CD4-positive, alpha-beta T cell (primary cell): Measurements from ENCODE around the gene EXOC6. TPM values are rescaled to one million over a fixed set of nuclear protein-coding genes. Genes with fewer than 3 reads are reported as not detected.

ENCODE experiments used
- ATAC-seq: fragments of 200-7000 bp; cut with Tn5 transposase; one replicate; pipeline ENCODE4 v1.10.0; 2022; ENCODE audit warnings: mild to moderate bottlenecking; ENCODE audit not compliant: poor library complexity
- CTCF ChIA-PET: fragments of 350-600 bp; sonication (Branson Sonifier 250); formaldehyde crosslinking; loops from one replicate; lab custom pipeline; 2021; ENCODE audit warnings: antibody characterized with exemption, inconsistent platforms; lab: Charles Lee
- POLR2A ChIA-PET: fragments of 350-600 bp; sonication (Branson Sonifier 250); formaldehyde crosslinking; loops from one replicate; lab custom pipeline; 2021; ENCODE audit warnings: antibody characterized with exemption, inconsistent platforms; lab: Charles Lee
- DNase-seq, 14 experiments: peaks; one replicate each; pipeline ENCODE4 v3.0.0-alpha.2; 2013 to 2020; ENCODE audit warnings: mixed read lengths in 2 of 14
- H3K27ac ChIP-seq, 2 donors: one replicate each; pipeline versions ENCODE4 v1.5.1 to v1.7.0; 2013; ENCODE audit warnings: low read length in 2 of 2, low read depth in 1 of 2, mild to moderate bottlenecking in 1 of 2
- H3K27me3 ChIP-seq, 2 experiments: 1 replicate in 1 of 2; 2 replicates in 1 of 2; pipeline versions ENCODE4 v1.6.1 to v1.7.0; 2013; ENCODE audit warnings: low read length in 2 of 2, control low read depth in 1 of 2, mild to moderate bottlenecking in 1 of 2, moderate library complexity in 1 of 2; ENCODE audit not compliant: insufficient read depth in 2 of 2, control insufficient read depth in 1 of 2
- H3K36me3 ChIP-seq: one replicate; pipeline ENCODE4 v1.6.1; 2013; ENCODE audit warnings: low read length, control low read depth; ENCODE audit not compliant: insufficient read depth
- H3K4me1 ChIP-seq: one replicate; pipeline ENCODE4 v1.6.1; 2013; ENCODE audit warnings: low read length, control low read depth; ENCODE audit not compliant: insufficient read depth
- H3K4me3 ChIP-seq: one replicate; pipeline ENCODE4 v1.5.1; 2013; ENCODE audit warnings: mild to moderate bottlenecking, low read length, moderate library complexity
- H3K9me3 ChIP-seq, 2 experiments: 1 replicate in 1 of 2; 2 replicates in 1 of 2; pipeline versions ENCODE4 v1.6.1 to v1.7.0; 2013; ENCODE audit warnings: low read length in 2 of 2, mild to moderate bottlenecking in 2 of 2, control low read depth in 1 of 2, moderate library complexity in 1 of 2; ENCODE audit not compliant: control insufficient read depth in 1 of 2, insufficient read depth in 1 of 2
- H3K27ac Mint-ChIP-seq: one replicate; pipeline ENCODE4 v1.8.0; 2020; ENCODE audit warnings: mixed read lengths
- H3K27me3 Mint-ChIP-seq: one replicate; pipeline ENCODE4 v1.8.0; 2021; ENCODE audit warnings: mixed read lengths
- H3K36me3 Mint-ChIP-seq: one replicate; pipeline ENCODE4 v1.8.0; 2021; ENCODE audit warnings: low read depth, mixed read lengths
- H3K4me1 Mint-ChIP-seq: one replicate; pipeline ENCODE4 v1.8.0; 2021; ENCODE audit warnings: low read depth, mixed read lengths
- H3K4me3 Mint-ChIP-seq: one replicate; pipeline ENCODE4 v1.8.0; 2020; ENCODE audit warnings: mild to moderate bottlenecking, mixed read lengths
- H3K9me3 Mint-ChIP-seq: one replicate; pipeline ENCODE4 v1.8.0; 2020; ENCODE audit warnings: mixed read lengths
- CTCF ChIP-seq: fragments of 200-600 bp; IDR thresholded peaks from one replicate; pipeline ENCODE4 v1.8.0; 2022; ENCODE audit warnings: antibody characterized with exemption, mild to moderate bottlenecking
- intact Hi-C, 2 experiments: fragments of 100-400 bp; cut with DNase I in 1 of 2; cut with micrococcal nuclease in 1 of 2; formaldehyde crosslinking; loops; one replicate each; pipeline versions ENCODE4 v1.15.1 to v1.9.0; 2023 to 2025; cut with DNase I, micrococcal nuclease
- total RNA-seq, 174 experiments: library from RNA in 2 of 174; stranded (reverse) in 2 of 174; gene quantifications; one replicate each; pipeline ENCODE4 v1.2.3 and lab custom pipeline; 2021 to 2026

The EXOC6 gene
- total RNA-seq, 2 experiments from 2014 or later = 6.6 to 7.4 TPM

DNA sequence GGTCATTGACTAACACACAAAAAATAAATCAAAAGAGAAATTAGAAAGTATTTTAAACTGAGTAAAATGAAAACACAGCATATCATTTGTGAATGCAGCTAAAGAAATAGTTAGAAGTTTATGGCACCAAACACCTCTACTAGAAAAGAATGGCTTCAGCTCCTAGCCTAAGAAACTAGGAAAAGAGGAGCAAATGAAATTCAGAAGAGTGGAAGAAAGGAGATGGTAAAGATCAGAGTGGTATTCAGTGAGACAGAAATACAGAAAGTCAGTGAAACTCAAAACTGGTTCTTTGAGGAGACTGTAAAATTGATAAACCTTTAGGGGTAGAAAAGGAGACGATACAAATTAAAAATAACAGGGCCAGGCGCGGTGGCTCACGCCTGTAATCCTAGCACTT, 2.7 kb downstream of the EXOC6 start:
- no peaks in the 10 kb centered on the region for H3K9me3 Mint-ChIP-seq
- H3K36me3 ChIP-seq = no peaks in the 10 kb centered on the region
- POLR2A ChIA-PET = no interaction called here

GRCh38 chr10:92855560-92855959, 7.2 kb downstream of the EXOC6 start:
- H3K27me3 ChIP-seq = no peaks in the 10 kb centered on the region
- Mint-ChIP-seq H3K4me1 (peaks cover 29% of the 10 kb centered on the region), H3K36me3 (peaks cover 23% of the 10 kb centered on the region), H3K4me3 (no peak overlapping the region), H3K9me3 (peaks cover 10% of the 10 kb centered on the region), H3K27me3 (no peaks in the 10 kb centered on the region), H3K27ac (no peak overlapping the region)
- no peaks in the 10 kb centered on the region for H3K4me1 ChIP-seq
- ATAC-seq (no peak), DNase-seq (no peak)
- intact Hi-C loops = no loop called here
- H3K9me3 ChIP-seq = peaks cover 11 to 20% of the 10 kb centered on the region in 2 experiments
- H3K4me3 ChIP-seq = no peak overlapping the region
- no peaks in the 10 kb centered on the region for H3K36me3 ChIP-seq
- TF ChIP-seq CTCF = no peak
- POLR2A ChIA-PET = no interaction called here
- H3K27ac ChIP-seq = no peak overlapping the region
- CTCF ChIA-PET = no interaction called here

More for the DNA sequence above, 2.7 kb downstream of the EXOC6 start:
- no peaks in the 10 kb centered on the region for H3K36me3 Mint-ChIP-seq
- no peak for TF ChIP-seq CTCF
- H3K4me1 Mint-ChIP-seq = peaks cover 47% of the 10 kb centered on the region
- H3K4me3 ChIP-seq = no peak overlapping the region
- no peak overlapping the region for H3K27ac ChIP-seq
- no peaks in the 10 kb centered on the region for H3K9me3 ChIP-seq
- H3K27me3 Mint-ChIP-seq = no peaks in the 10 kb centered on the region
- H3K27ac Mint-ChIP-seq = no peak overlapping the region
- no peak overlapping the region for H3K4me3 Mint-ChIP-seq
- intact Hi-C loops = no loop called here
- CTCF ChIA-PET = interaction anchor here (2.6 kb wide), 1 partner anchor 8 kb away, joined by 10 read pairs; no protein-coding TSS in a partner anchor
- peaks cover 12% of the 10 kb centered on the region for H3K4me1 ChIP-seq
- ATAC-seq (no peak), DNase-seq (no peak)
- H3K27me3 ChIP-seq = no peaks in the 10 kb centered on the region

- DNase-seq = no peak
- Mint-ChIP-seq H3K4me1 (peaks cover 34% of the 10 kb centered on the region), H3K27me3 (no peaks in the 10 kb centered on the region), H3K9me3 (peaks cover 10% of the 10 kb centered on the region), H3K36me3 (peaks cover 35% of the 10 kb centered on the region), H3K4me3 (no peak overlapping the region), H3K27ac (no peak overlapping the region)
- peaks cover 11 to 20% of the 10 kb centered on the region in 2 experiments for H3K9me3 ChIP-seq
- H3K4me1 ChIP-seq = no peaks in the 10 kb centered on the region
- CTCF ChIA-PET = interaction anchor here (1.3 kb wide), 1 partner anchor 15 kb away, joined by 5 read pairs; no protein-coding TSS in a partner anchor
- H3K4me3 ChIP-seq = no peak overlapping the region
- TF ChIP-seq CTCF = no peak
- intact Hi-C loops = no loop called here
- no peak for ATAC-seq
- POLR2A ChIA-PET = no interaction called here
- H3K27me3 ChIP-seq = no peaks in the 10 kb centered on the region
- H3K27ac ChIP-seq = no peak overlapping the region
- no peaks in the 10 kb centered on the region for H3K36me3 ChIP-seq
Observed at GRCh38 chr10:92857904-92858514, 9.7 kb downstream of the EXOC6 start.
